Measurements from ENCODE around the gene MFNG.

The MFNG gene

GRCh38 chr22:37519268-37520195, 33.3 kb upstream of the MFNG start, which contains the start of gene CARD10:
CARD10 (minus strand) TSS chr22:37519415; CDS start chr22:37519200, 215 bp downstream.
- in situ Hi-C loops (cut with HindIII; ENCODE audit: low sequenced_read_pairs) = no loop called here
- H3K4me3 ChIP-seq (ENCODE audit: low read depth, low read length) = peak within 1 kb of the TSS; percentile 66
- DNase-seq (ENCODE audit: low read depth) = no peak
- TF ChIP-seq, protein P1, sequence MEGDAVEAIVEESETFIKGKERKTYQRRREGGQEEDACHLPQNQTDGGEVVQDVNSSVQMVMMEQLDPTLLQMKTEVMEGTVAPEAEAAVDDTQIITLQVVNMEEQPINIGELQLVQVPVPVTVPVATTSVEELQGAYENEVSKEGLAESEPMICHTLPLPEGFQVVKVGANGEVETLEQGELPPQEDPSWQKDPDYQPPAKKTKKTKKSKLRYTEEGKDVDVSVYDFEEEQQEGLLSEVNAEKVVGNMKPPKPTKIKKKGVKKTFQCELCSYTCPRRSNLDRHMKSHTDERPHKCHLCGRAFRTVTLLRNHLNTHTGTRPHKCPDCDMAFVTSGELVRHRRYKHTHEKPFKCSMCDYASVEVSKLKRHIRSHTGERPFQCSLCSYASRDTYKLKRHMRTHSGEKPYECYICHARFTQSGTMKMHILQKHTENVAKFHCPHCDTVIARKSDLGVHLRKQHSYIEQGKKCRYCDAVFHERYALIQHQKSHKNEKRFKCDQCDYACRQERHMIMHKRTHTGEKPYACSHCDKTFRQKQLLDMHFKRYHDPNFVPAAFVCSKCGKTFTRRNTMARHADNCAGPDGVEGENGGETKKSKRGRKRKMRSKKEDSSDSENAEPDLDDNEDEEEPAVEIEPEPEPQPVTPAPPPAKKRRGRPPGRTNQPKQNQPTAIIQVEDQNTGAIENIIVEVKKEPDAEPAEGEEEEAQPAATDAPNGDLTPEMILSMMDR (IDR thresholded peaks at IDR 0.05; ENCODE audit: low read depth, low read length, missing control alignments) = no peak

- H3K4me3 ChIP-seq (ENCODE audit: low read depth, low read length) = peak overlapping the region; percentile 66
Measured at GRCh38 chr22:37518509-37519267, 32.5 kb upstream of the MFNG start.

DNA sequence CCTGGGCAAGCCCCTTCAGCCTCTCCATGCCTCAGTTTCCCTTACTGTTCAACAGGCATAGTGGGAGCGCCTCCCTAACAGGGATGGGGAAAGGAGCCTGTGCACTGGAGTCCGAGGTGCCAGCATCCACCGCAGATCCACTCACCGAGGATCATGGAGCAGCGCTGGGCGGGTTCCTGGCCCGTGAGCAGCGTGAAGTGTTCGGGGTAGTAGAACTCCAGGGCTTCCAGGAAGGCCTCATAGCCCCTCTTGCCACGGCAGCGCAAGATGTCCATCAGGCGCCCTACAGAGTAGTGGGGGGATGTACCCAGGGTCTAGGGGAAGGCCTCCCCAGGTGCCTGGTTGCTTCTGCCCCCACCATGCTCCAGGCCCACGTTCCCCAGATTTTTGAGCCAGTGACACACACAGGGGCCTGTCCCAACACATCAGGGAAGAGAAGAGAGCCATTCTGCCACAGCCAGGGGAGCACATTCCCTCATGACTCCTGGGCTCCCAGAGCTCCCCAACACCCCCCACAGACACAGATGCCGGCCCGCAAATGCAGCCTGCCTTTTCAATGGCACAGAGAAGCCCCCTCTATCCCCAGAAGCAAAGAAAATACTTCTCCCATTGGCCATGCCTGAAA, 31.8 kb upstream of the MFNG start:
- TF ChIP-seq, protein P1 (IDR thresholded peaks at IDR 0.05; ENCODE audit: low read depth, low read length, missing control alignments) = no peak
- no peak for DNase-seq (ENCODE audit: low read depth)
- in situ Hi-C loops (cut with HindIII; ENCODE audit: low sequenced_read_pairs) = no loop called here
- H3K4me3 ChIP-seq (ENCODE audit: low read depth, low read length) = peak overlapping the region; percentile 66

More at GRCh38 chr22:37518509-37519267, 32.5 kb upstream of the MFNG start:
- DNase-seq (ENCODE audit: low read depth) = no peak
- TF ChIP-seq, protein P1 (IDR thresholded peaks at IDR 0.05; ENCODE audit: low read depth, low read length, missing control alignments) = no peak
- in situ Hi-C loops (cut with HindIII; ENCODE audit: low sequenced_read_pairs) = no loop called here

- no peak for DNase-seq (ENCODE audit: low read depth)
- TF ChIP-seq, protein P1 (IDR thresholded peaks at IDR 0.05; ENCODE audit: low read depth, low read length, missing control alignments) = no peak
- in situ Hi-C loops (cut with HindIII; ENCODE audit: low sequenced_read_pairs) = no loop called here
- H3K4me3 ChIP-seq (ENCODE audit: low read depth, low read length) = no peak overlapping the region
Measured at GRCh38 chr22:37516456-37516855, 30.3 kb upstream of the MFNG start.

DNA sequence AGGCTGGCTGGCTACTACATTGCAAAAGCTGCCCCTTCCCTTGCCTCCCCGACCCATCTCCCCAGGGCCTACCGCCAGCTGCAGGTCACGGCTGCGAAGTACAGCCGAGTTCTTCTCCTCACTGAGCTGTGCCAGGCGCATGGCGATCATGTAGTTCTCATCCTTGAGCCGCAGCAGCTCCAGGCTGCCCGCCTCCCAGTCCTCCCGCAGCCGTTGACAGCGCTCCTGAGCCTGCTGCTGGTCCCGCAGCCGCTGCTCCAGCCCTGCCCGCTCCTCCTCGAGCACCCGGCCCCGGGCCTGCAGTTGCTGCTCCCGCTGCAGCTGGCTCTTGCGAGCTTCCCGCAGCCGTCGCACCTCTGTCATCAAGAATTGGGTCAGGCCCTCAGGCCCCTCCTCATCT, 29.7 kb upstream of the MFNG start:
- TF ChIP-seq, protein P1 (IDR thresholded peaks at IDR 0.05; ENCODE audit: low read depth, low read length, missing control alignments) = no peak
- no peak overlapping the region for H3K4me3 ChIP-seq (ENCODE audit: low read depth, low read length)
- in situ Hi-C loops (cut with HindIII; ENCODE audit: low sequenced_read_pairs) = no loop called here
- DNase-seq (ENCODE audit: low read depth) = no peak

DNA sequence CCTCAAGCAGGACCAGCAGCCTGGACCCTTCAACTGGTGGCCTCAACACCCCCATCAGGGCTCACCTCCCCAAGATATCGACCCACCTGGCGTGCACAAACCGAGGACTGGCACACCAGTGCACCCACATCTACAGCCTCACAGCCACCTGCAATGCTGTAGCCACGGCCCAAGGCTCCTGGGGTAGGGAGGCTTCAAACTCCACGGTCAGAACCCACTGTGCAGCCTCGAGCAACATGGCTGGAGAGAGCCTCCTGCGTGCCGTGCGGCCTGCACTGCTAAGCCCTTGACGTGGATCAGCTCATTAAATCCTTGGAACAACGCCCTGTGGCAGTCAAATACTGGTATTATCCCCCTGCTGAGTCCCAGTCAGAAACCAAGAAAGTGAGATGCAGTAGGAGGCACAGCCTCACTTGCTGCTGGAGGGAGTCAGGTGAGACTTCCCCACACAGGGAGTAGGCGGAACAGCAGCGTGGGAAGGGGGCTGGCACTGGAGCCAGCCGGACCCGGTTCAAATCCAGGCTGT, 28.4 kb upstream of the MFNG start:
- TF ChIP-seq, protein P1 (IDR thresholded peaks at IDR 0.05; ENCODE audit: low read depth, low read length, missing control alignments) = no peak
- DNase-seq (ENCODE audit: low read depth) = no peak
- no peak overlapping the region for H3K4me3 ChIP-seq (ENCODE audit: low read depth, low read length)
- in situ Hi-C loops (cut with HindIII; ENCODE audit: low sequenced_read_pairs) = no loop called here
